CD4-positive, alpha-beta T cell treated with Interleukin-17A for 1 hour (primary cell): ENCODE results near the gene SPIN2A.
"Not testable (repeated sequence)": the region's sequence is repeated elsewhere in the genome, so short reads cannot be mapped to it uniquely, and the experiment has no call there.

ENCODE experiments used
- DNase-seq: peaks from one replicate; pipeline ENCODE4 v3.0.0-alpha.2; 2020

Gene SPIN2A

GRCh38 chrX:57137073-57137472 lies at the start of gene SPIN2A:
SPIN2A (minus strand) TSS chrX:57137397; CDS start chrX:57136597, 800 bp downstream.
- DNase-seq: not testable (repeated sequence)

GRCh38 chrX:57178605-57179004 lies 41.4 kb upstream of the SPIN2A start:
- no peak for DNase-seq

- no peak for DNase-seq
Measured at GRCh38 chrX:57177070-57177469, 39.9 kb upstream of the SPIN2A start.

DNA sequence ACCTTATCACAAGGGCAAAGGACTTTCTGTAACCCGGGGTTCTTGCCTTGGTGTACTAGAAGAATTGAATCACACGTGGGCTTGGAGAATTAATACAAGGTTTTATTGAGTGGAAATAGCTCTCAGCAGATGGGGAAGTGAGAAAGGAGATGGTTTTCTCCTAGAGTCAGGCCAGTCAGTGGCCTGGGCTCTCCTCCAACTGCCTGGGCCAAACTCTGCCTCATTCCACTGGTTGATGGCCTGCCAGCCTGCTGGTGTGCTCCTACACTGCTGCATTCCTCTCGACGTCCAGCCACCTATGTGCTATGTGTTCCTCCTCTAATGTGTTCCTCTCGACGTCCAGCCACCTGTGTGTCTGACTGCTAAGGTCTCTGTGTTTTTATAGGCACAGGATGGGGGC lies 35.3 kb upstream of the SPIN2A start:
- DNase-seq: no peak

- no peak for DNase-seq
Measured at GRCh38 chrX:57156397-57157049, 19.3 kb upstream of the SPIN2A start.

- DNase-seq: no peak
Measured at GRCh38 chrX:57155171-57155570, 18.0 kb upstream of the SPIN2A start.

- not testable (repeated sequence) for DNase-seq
Measured at GRCh38 chrX:57152222-57152621, 15.0 kb upstream of the SPIN2A start.

GRCh38 chrX:57138674-57139073 lies 1.5 kb upstream of the SPIN2A start:
- DNase-seq: no peak

GRCh38 chrX:57137501-57137900 lies 304 bp upstream of the SPIN2A start:
- DNase-seq: no peak

DNA sequence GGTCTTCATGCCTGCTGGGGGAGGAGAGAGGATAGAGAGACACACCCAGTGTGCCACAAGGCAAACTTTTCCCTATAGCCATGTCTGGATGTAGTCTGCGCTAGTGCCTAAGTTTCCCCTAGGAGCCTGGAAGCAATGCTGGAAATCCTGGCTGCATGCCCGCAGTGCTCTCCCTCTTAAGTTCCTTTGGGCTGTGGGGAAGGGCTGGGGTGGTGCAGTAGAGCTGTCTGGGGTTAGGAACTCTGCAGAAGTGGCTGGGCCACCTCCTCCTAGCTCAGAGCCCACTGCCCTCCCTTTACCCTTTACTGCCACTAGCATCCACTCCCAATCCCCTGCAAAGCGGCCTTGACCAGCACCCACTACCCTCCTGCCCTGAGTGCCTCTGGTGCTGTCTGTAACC lies 608 bp downstream of the SPIN2A start:
- not testable (repeated sequence) for DNase-seq

GRCh38 chrX:57135287-57135686 lies 1.9 kb downstream of the SPIN2A start:
- no peak for DNase-seq

DNA sequence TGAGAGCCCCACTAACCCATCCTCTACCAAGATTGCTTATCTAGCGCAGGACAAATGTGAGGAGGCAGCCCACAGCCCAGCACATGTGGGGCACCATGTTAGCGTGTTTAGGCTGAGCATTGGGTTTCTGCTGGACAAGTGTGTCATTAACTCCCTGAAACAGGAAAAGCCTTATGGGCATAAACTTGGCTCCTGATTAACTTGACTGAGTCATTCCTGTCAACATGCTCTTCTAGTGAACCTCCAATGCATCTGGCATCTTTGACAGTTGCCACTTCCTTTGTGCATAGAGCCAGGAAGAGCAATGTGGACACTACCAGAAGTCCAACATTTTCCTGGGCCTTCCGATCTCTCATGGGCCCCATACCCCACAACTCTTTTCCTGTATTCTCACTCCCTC lies 2.5 kb downstream of the SPIN2A start:
- no peak for DNase-seq

- DNase-seq: no peak
Measured at GRCh38 chrX:57133706-57134105, 3.5 kb downstream of the SPIN2A start.

DNA sequence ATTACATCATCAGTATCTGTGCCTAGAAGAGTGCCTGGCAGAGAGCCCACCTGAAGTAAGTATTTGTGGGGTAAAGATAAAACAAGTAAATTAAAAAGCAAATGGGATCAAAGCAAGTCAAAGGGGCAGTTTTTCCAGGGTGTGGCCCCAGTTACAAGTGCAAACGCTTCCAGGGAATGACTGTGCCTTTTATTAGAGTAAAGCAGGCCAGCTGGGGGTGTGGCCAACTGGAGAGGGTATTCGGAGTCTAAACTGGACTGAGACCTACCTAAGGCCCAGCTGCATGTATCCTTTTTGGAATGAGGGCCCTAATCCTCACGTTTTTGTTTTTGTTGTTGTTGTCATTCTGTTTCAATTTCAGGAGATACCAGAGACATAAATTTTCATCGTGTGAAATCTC lies 3.9 kb downstream of the SPIN2A start:
- not testable (repeated sequence) for DNase-seq

DNA sequence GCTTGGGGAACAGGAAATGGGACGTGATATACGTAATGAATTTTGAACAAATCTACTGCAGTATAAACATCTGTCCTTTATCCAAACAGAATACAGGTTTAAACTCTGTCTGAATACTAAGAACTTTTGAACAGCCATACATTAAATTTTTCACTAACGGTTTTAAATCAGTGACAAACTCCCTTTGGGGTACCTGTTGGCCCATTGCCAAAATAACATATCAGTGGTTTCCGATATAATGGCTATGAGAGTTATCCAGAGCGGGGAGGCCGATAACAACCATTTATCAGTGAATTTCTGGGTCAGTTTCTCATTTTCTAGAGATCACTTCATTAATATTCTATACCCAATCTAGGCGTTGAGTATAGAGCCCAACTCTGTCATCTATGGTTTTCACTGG lies 5.2 kb downstream of the SPIN2A start:
- DNase-seq: no peak

DNA sequence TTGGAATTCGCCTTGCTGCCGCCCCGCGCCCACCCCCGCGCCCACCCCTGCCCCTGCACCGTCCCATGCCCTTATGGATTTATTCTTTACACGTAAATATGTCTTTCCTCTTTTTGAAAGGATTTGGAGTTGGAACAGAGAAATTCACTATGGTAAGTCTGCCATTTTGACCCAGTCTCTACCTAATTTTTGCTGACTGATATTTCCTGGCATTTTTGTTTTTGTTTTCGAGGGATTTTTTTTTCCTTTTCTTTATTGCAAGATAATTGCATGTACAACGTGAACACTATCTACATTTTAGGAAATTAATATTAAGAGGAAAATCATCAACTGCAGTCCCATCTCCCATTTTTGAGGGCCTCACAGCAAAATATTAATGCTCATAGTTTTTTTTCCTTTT lies 15.4 kb downstream of the SPIN2A start:
- DNase-seq: no peak

- peak; percentile 82 for DNase-seq
Measured at GRCh38 chrX:57121162-57121755, 15.9 kb downstream of the SPIN2A start, which contains the start of gene SPIN2B. SPIN2B (minus strand) TSS chrX:57121548.

- DNase-seq: not testable (repeated sequence)
Measured at GRCh38 chrX:57120619-57121161, 16.5 kb downstream of the SPIN2A start.

GRCh38 chrX:57119416-57119815 lies 17.8 kb downstream of the SPIN2A start:
- no peak for DNase-seq

DNA sequence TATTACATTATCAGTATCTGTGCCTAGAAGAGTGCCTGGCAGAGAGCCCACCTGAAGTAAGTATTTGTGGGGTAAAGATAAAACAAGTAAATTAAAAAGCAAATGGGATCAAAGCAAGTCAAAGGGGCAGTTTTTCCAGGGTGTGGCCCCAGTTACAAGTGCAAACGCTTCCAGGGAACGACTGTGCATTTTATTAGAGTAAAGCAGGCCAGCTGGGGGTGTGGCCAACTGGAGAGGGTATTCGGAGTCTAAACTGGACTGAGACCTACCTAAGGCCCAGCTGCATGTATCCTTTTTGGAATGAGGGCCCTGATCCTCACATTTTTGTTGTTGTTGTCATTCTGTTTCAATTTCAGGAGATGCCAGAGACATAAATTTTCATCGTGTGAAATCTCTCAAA lies 19.6 kb downstream of the SPIN2A start:
- not testable (repeated sequence) for DNase-seq

GRCh38 chrX:57104921-57105398 lies 32.2 kb downstream of the SPIN2A start:
- DNase-seq: no peak

GRCh38 chrX:57104406-57104805 lies 32.8 kb downstream of the SPIN2A start:
- DNase-seq: no peak

GRCh38 chrX:57103489-57103888 lies 33.7 kb downstream of the SPIN2A start:
- DNase-seq: no peak

- DNase-seq: peak; percentile 0
Measured at GRCh38 chrX:57102918-57103317, 34.3 kb downstream of the SPIN2A start.
